Adrenal gland (tissue), 12 donors: Measurements from ENCODE around the gene RAPGEF2. TPM values are rescaled to one million over a fixed set of nuclear protein-coding genes. Genes with fewer than 3 reads are reported as not detected.

Source experiments
- DNase-seq, 7 donors: peaks; one replicate each; pipeline ENCODE4 v3.0.0-alpha.2; 2019 to 2020
- H3K27ac ChIP-seq, 5 donors: fragments of 200-600 bp; sonication (generic) in 4 of 5; 1 replicate in 3 of 5; 2 replicates in 2 of 5; pipeline versions ENCODE4 v1.5.1 to v1.8.0; 2016 to 2020; ENCODE audit warnings: mild to moderate bottlenecking in 1 of 5
- H3K27me3 ChIP-seq: fragments of 200-600 bp; 2 replicates; pipeline ENCODE4 v1.8.0; 2021
- H3K36me3 ChIP-seq, 2 donors: fragments of 200-600 bp; replicated peaks in 1 of 2; 1 replicate in 1 of 2; 2 replicates in 1 of 2; pipeline versions ENCODE4 v1.5.1 to v1.8.0; 2018 to 2022
- H3K4me1 ChIP-seq, 2 donors: fragments of 200-600 bp; replicated peaks in 1 of 2; 1 replicate in 1 of 2; 2 replicates in 1 of 2; pipeline versions ENCODE4 v1.5.1 to v1.8.0; 2018 to 2021
- H3K4me3 ChIP-seq, 4 donors: fragments of 200-600 bp; sonication (generic) in 3 of 4; one replicate each; pipeline ENCODE4 v1.5.1; 2016 to 2018
- H3K9me3 ChIP-seq, 3 donors: fragments of 200-600 bp; sonication (generic) in 1 of 3; replicated peaks in 1 of 3; 1 replicate in 2 of 3; 2 replicates in 1 of 3; pipeline versions ENCODE4 v1.5.1 to v1.8.0; 2016 to 2021
- POLR2A ChIP-seq, 2 donors: fragments of 450-650 bp; IDR thresholded peaks; one replicate each; pipeline ENCODE4 v1.6.1; 2017; ENCODE audit warnings: antibody characterized with exemption in 2 of 2, mild to moderate bottlenecking in 2 of 2, moderate library complexity in 1 of 2
- WGBS, 4 donors: extraction: QIAGEN DNeasy Blood & Tissue Kit in 2 of 4; methylation state at CpG; one replicate each; pipeline versions ENCODE4 v1.1.5 to v1.1.7; 2013 to 2017; 5-methylcytosine and 5-hydroxymethylcytosine counted together
- intact Hi-C, 2 donors: fragments of 100-400 bp; cut with DNase I; formaldehyde crosslinking; loops; one replicate each; pipeline versions ENCODE4 v1.14.1 to v1.15.0; 2022 to 2023
- polyA plus RNA-seq, 3 donors: library from polyadenylated mRNA; stranded (reverse); fragments of 200-250 nt in 2 of 3; fragments of 350-450 nt in 1 of 3; fragmentation: Illumina TruSeq in 1 of 3; extraction: RNeasy Lipid Tissue Mini Kit (QIAGEN cat#74804) in 1 of 3; gene quantifications; one replicate each; pipeline ENCODE4 v1.2.3, GENCODE V29; 2013 to 2014
- total RNA-seq, 9 donors: library from RNA; depleted of rRNA in 4 of 9; stranded (reverse); fragments of >200 nt in 4 of 9; fragments of 120-200 nt in 1 of 9; fragmentation: NEBNext Ultra II Directional in 1 of 9; extraction: Animal tissue kit (Norgen Biotek cat#: 25700) in 1 of 9; gene quantifications; one replicate each; pipeline versions ENCODE4 v1.1.0 to v1.2.4, GENCODE V29; 2013 to 2023
- TF ChIP-seq, protein P1 (sequence below), 6 experiments: fragments of 450-650 bp in 4 of 6; fragments of 200-600 bp in 2 of 6; sonication (generic) in 1 of 6; IDR thresholded peaks; 1 replicate in 5 of 6; 2 replicates in 1 of 6; pipeline versions ENCODE4 v1.5.1 to v1.8.0; 2016 to 2021; ENCODE audit warnings: antibody characterized with exemption in 6 of 6, mild to moderate bottlenecking in 2 of 6, moderate library complexity in 1 of 6
- donor health status: healthy with polysubstance abuse.
- donor health status: Bipolar disorder and iron deficiency.
- donor health status: DM: yes; HTN: yes; CAD: no.
- donor health status: DM: no; HTN: no; CAD: no.
- donor health status: DM: no; HTN: no; CAD: no.
- donor health status: DM: yes; HTN: yes; CAD: no.

The RAPGEF2 gene
- total and polyA plus RNA-seq, 12 donors = 5.2 to 53.9 (median 25.3) TPM

DNA sequence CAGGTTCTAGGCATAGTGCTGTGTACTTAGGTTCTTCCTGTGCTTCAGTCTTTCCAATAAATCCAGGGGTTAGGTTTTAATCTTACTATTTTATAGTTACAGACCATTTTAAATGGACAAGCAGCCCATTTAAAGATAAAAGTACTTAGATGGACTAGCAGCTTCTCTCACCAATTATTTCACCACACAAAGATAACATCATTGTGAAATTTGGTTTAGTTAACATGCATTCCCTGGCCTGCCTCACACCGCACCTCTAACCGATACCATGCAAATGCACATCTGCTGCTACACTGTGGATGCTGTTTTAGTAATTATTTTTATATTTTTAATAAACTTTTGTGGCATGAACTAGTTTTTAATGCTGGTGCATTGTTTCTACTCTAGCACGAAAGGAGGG lies 252.6 kb downstream of the RAPGEF2 start:
- TF ChIP-seq POLR2A (IDR thresholded peaks at IDR 0.05) = no peak
- TF ChIP-seq, protein P1, sequence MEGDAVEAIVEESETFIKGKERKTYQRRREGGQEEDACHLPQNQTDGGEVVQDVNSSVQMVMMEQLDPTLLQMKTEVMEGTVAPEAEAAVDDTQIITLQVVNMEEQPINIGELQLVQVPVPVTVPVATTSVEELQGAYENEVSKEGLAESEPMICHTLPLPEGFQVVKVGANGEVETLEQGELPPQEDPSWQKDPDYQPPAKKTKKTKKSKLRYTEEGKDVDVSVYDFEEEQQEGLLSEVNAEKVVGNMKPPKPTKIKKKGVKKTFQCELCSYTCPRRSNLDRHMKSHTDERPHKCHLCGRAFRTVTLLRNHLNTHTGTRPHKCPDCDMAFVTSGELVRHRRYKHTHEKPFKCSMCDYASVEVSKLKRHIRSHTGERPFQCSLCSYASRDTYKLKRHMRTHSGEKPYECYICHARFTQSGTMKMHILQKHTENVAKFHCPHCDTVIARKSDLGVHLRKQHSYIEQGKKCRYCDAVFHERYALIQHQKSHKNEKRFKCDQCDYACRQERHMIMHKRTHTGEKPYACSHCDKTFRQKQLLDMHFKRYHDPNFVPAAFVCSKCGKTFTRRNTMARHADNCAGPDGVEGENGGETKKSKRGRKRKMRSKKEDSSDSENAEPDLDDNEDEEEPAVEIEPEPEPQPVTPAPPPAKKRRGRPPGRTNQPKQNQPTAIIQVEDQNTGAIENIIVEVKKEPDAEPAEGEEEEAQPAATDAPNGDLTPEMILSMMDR (IDR thresholded peaks at IDR 0.05) = no peak
- Histone ChIP-seq H3K4me1 (no peaks in the 10 kb centered on the region), H3K27me3 (no peaks in the 10 kb centered on the region), H3K27ac (no peak overlapping the region), H3K36me3 (peaks cover 0 to 52% of the 10 kb centered on the region in 2 donors), H3K4me3 (no peak overlapping the region), H3K9me3 (no peaks in the 10 kb centered on the region)
- intact Hi-C loops = no loop called here
- DNase-seq = no peak
- 95 to 98% (median 97%) methylated on average over 3 of the region's 3 CpGs for WGBS, 4 donors

DNA sequence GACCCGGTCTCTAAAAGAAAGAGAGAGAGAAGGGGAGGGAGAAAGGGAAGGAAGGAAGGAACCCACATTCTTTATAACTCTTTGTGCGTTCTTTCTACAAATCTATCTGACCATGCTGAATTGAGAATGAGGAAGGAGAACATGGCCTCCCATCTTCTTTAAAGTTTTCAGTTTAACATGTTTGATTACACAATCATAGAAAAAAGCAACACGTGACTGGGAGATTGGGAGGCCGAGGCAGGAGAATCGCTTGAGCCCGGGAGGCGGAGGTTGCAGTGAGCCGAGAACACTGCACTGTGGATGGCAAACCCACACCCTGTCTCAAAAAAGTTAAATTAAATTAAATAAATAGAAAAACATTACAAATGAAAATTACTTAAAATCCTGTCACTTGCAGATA lies 254.5 kb downstream of the RAPGEF2 start:
- Histone ChIP-seq H3K27me3 (no peaks in the 10 kb centered on the region), H3K27ac (no peak overlapping the region), H3K4me3 (no peak overlapping the region), H3K9me3 (no peaks in the 10 kb centered on the region), H3K4me1 (no peaks in the 10 kb centered on the region), H3K36me3 (peaks cover 0 to 36% of the 10 kb centered on the region in 2 donors)
- no peak for TF ChIP-seq POLR2A (IDR thresholded peaks at IDR 0.05)
- TF ChIP-seq, protein P1 (IDR thresholded peaks at IDR 0.05) = no peak
- WGBS, 4 donors = 93 to 96% (median 95%) methylated on average over 8 of the region's 8 CpGs
- intact Hi-C loops = no loop called here
- DNase-seq = no peak

DNA sequence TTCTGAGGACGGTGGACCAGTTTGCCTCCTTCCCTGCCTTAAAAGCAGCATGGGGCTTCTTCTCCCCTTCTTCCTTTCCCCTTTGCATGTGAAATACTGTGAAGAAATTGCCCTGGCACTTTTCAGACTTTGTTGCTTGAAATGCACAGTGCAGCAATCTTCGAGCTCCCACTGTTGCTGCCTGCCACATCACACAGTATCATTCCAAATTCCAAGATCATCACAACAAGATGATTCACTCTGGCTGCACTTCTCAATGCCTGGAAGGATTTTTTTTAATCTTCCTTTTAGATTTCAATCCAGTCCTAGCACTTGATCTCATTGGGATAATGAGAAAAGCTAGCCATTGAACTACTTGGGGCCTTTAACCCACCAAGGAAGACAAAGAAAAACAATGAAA lies 255.3 kb downstream of the RAPGEF2 start:
- no peak for DNase-seq
- 57 to 80% (median 67%) methylated on average over 2 of the region's 2 CpGs for WGBS, 4 donors
- H3K9me3 ChIP-seq = no peaks in the 10 kb centered on the region
- H3K36me3 ChIP-seq = peaks cover 0 to 28% of the 10 kb centered on the region in 2 donors
- H3K27ac ChIP-seq = no peak overlapping the region
- TF ChIP-seq, protein P1 (IDR thresholded peaks at IDR 0.05) = no peak
- TF ChIP-seq POLR2A (IDR thresholded peaks at IDR 0.05) = no peak
- H3K27me3 ChIP-seq = no peaks in the 10 kb centered on the region
- H3K4me3 ChIP-seq = no peak overlapping the region
- no peaks in the 10 kb centered on the region for H3K4me1 ChIP-seq
- intact Hi-C loops = no loop called here

DNA sequence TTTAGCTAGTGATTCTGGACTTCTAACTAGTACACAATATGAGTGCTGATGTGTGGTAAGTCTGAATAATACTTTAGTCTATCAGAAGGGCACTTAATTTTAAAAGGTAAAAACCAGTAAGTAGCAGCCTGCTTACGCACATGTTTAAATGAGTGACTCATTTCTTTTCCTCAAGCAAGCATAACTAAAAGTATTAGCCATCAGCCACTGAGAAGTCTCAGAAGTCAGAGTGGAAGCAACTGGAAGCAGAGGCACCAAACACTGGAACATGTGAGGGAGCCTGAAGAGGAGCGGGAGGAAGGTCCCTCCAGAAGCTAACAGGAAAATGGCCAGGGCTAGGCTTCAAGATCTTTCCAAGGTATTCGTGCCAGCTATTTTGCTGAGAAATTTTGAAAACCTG lies 257.7 kb downstream of the RAPGEF2 start:
- H3K27me3 ChIP-seq = no peaks in the 10 kb centered on the region
- H3K4me3 ChIP-seq = no peak overlapping the region
- H3K9me3 ChIP-seq = no peaks in the 10 kb centered on the region
- WGBS, 4 donors = 90 to 94% (median 92%) methylated on average over 3 of the region's 3 CpGs
- no peak for DNase-seq
- no peak overlapping the region for H3K27ac ChIP-seq
- TF ChIP-seq POLR2A (IDR thresholded peaks at IDR 0.05) = no peak
- TF ChIP-seq, protein P1 (IDR thresholded peaks at IDR 0.05) = no peak
- intact Hi-C loops = no loop called here
- no peaks in the 10 kb centered on the region for H3K4me1 ChIP-seq
- H3K36me3 ChIP-seq = peaks cover 0 to 11% of the 10 kb centered on the region in 2 donors
